Measurements from ENCODE around the gene CD28.
"Not testable (repeated sequence)": the region's sequence is repeated elsewhere in the genome, so short reads cannot be mapped to it uniquely, and the experiment has no call there.

Gene CD28

GRCh38 chr2:203687165-203687564, 19.3 kb upstream of the CD28 start:
- no peak for DNase-seq (ENCODE audit: low read depth)

GRCh38 chr2:203688798-203689197, 17.6 kb upstream of the CD28 start:
- no peak for DNase-seq (ENCODE audit: low read depth)

- DNase-seq (ENCODE audit: low read depth), result no peak
Observed at GRCh38 chr2:203689426-203690116, 16.9 kb upstream of the CD28 start.

GRCh38 chr2:203690117-203690431, 16.4 kb upstream of the CD28 start:
- no peak for DNase-seq (ENCODE audit: low read depth)

GRCh38 chr2:203690441-203691047, 15.9 kb upstream of the CD28 start:
- DNase-seq (ENCODE audit: low read depth), result no peak

- DNase-seq (ENCODE audit: low read depth), result no peak
Observed at GRCh38 chr2:203691149-203691548, 15.3 kb upstream of the CD28 start.

- DNase-seq (ENCODE audit: low read depth), result no peak
Observed at GRCh38 chr2:203692031-203692710, 14.3 kb upstream of the CD28 start.

GRCh38 chr2:203693242-203693879, 13.1 kb upstream of the CD28 start:
- no peak for DNase-seq (ENCODE audit: low read depth)

- no peak for DNase-seq (ENCODE audit: low read depth)
Observed at GRCh38 chr2:203694191-203694590, 12.2 kb upstream of the CD28 start.

- no peak for DNase-seq (ENCODE audit: low read depth)
Observed at GRCh38 chr2:203697190-203697589, 9.2 kb upstream of the CD28 start.

GRCh38 chr2:203697763-203698162, 8.7 kb upstream of the CD28 start:
- DNase-seq (ENCODE audit: low read depth), result not testable (repeated sequence)

GRCh38 chr2:203698410-203698809, 8.0 kb upstream of the CD28 start:
- not testable (repeated sequence) for DNase-seq (ENCODE audit: low read depth)

GRCh38 chr2:203704430-203704829, 2.0 kb upstream of the CD28 start:
- no peak for DNase-seq (ENCODE audit: low read depth)

- DNase-seq (ENCODE audit: low read depth), result no peak
Observed at GRCh38 chr2:203705178-203705577, 1.3 kb upstream of the CD28 start.

GRCh38 chr2:203707530-203707929, 1.1 kb downstream of the CD28 start:
- DNase-seq (ENCODE audit: low read depth), result no peak

GRCh38 chr2:203708846-203709396, 2.5 kb downstream of the CD28 start:
- no peak for DNase-seq (ENCODE audit: low read depth)

GRCh38 chr2:203709416-203710040, 3.1 kb downstream of the CD28 start:
- DNase-seq (ENCODE audit: low read depth), result no peak

- no peak for DNase-seq (ENCODE audit: low read depth)
Observed at GRCh38 chr2:203710226-203710625, 3.8 kb downstream of the CD28 start.

- DNase-seq (ENCODE audit: low read depth), result no peak
Observed at GRCh38 chr2:203710952-203711351, 4.5 kb downstream of the CD28 start.

GRCh38 chr2:203711399-203711798, 5.0 kb downstream of the CD28 start:
- DNase-seq (ENCODE audit: low read depth), result no peak

GRCh38 chr2:203713381-203713780, 6.9 kb downstream of the CD28 start:
- DNase-seq (ENCODE audit: low read depth), result no peak

GRCh38 chr2:203714112-203714511, 7.7 kb downstream of the CD28 start:
- no peak for DNase-seq (ENCODE audit: low read depth)
